Epithelial cell of proximal tubule (primary cell): Measurements from ENCODE around the gene CELF4. TPM values are rescaled to one million over a fixed set of nuclear protein-coding genes. Genes with fewer than 3 reads are reported as not detected.

Source experiments
- DNase-seq: peaks from one replicate; pipeline ENCODE4 v3.0.0-alpha.2; 2011; ENCODE audit warnings: low read depth
- H3K4me3 ChIP-seq: 2 replicates; pipeline ENCODE4 v1.5.1; 2011; ENCODE audit warnings: low read depth, mild to moderate bottlenecking, low read length
- total RNA-seq: library from RNA; depleted of rRNA; stranded (reverse); fragments of >200 nt; gene quantifications from 2 replicates; pipeline ENCODE4 v1.2.3, GENCODE V29; 2015
- TF ChIP-seq, protein P1 (sequence below): conservative IDR thresholded peaks from 2 replicates; pipeline ENCODE4 v1.5.1; 2012; ENCODE audit warnings: low read depth, mild to moderate bottlenecking, low read length

CELF4 gene
- total RNA-seq, 1 donor from 2014 or later = not detected

DNA sequence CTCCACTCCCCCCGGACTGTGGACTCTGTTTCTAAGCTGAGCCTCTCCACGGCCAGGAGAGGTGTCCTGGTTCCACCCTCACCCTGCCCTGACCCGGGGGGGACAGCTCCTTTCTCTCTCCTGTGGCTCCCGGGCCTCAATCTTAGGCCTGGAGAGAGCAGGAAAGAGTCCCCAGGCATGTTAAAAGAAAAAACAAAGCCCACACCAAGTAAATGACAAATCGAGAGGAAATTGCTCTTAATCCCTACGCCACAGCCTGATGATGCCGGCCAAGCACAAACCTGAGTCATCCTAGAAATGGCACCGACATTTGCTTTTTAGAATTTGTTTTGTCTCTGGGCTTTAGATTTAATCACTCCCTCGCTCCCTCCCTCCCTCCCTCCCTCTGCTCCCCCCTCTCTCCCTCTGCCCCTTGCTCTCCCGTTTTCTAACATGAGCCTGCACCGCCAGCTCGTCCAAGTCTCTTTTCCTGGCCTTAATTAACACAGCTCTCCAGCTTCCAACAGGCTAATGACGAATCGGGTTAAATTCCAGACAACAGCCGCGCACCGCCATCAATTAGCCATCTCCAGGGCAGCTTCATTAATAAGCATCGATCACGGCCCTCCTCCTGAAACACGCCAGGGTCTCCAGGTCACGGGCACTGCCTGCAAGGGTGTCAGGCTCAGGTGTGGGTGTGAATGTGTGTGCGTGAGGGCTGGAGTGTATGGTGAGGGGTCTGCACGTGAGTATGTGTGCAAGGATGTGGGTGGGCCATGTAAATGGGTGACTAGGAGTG, 230.8 kb downstream of the CELF4 start:
- TF ChIP-seq, protein P1, sequence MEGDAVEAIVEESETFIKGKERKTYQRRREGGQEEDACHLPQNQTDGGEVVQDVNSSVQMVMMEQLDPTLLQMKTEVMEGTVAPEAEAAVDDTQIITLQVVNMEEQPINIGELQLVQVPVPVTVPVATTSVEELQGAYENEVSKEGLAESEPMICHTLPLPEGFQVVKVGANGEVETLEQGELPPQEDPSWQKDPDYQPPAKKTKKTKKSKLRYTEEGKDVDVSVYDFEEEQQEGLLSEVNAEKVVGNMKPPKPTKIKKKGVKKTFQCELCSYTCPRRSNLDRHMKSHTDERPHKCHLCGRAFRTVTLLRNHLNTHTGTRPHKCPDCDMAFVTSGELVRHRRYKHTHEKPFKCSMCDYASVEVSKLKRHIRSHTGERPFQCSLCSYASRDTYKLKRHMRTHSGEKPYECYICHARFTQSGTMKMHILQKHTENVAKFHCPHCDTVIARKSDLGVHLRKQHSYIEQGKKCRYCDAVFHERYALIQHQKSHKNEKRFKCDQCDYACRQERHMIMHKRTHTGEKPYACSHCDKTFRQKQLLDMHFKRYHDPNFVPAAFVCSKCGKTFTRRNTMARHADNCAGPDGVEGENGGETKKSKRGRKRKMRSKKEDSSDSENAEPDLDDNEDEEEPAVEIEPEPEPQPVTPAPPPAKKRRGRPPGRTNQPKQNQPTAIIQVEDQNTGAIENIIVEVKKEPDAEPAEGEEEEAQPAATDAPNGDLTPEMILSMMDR = no peak
- no peak for DNase-seq
- H3K4me3 ChIP-seq = no peak overlapping the region

DNA sequence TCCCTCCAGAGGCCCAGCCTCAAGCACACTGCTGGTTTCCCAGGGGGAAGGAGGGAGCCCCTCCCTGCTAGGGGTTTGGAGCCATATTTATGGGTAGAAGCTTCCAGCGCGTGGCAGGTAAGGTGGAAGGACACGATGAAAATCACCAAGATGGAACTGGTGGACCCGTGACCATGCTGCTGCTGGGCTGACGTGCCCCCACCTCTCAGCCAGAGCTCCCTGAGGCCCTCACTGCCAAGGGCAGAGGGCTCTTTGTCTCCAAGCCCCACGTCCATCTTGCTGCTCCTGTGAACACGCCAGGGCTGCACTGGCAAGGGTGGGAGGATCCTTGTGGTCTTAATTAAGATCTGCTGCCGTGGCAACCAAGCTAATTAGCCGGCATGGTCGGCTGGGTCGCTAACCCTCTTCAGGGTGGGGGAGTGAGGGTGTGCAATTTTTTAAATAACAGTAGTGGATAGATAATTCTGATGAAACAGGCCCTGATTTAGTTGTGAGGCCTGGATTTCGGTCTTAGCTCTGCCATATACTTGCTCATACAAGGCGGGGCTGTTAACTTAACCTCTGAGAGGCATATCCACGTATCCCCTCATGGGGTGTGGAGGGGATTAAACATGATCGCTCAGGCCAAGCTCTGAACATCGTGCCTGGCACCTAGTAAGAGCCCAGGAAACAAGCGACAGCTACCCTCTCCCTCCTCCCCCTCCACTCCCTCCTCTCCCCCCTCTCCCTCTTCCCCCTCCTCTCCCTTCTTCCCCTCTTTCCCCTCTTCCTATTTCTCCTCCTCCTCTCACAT, 232.8 kb downstream of the CELF4 start:
- TF ChIP-seq, protein P1 = no peak

DNA sequence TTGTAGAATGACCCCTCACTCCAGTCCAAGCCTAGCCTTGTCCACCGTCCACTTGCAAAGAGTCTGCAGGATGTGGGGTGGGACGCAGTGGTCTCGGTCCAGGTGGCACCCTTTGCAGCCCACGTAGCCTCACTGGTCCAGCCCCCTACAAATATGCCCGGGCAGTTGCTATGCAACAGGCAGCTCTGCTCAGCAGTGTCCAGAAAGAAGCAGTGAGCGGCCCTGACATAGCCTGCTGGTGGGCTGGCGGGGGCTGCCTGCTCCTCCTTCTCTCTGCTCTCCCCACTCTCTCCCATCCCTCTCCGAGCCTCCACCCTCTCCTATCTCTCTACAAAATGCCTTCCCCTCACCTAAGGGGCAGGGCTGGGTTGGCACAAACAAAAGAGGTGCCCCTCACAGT, 233.4 kb downstream of the CELF4 start:
- H3K4me3 ChIP-seq = no peak overlapping the region
- TF ChIP-seq, protein P1 = no peak
- no peak for DNase-seq

More for the DNA sequence above, 232.8 kb downstream of the CELF4 start:
- no peak for DNase-seq
- no peak overlapping the region for H3K4me3 ChIP-seq

DNA sequence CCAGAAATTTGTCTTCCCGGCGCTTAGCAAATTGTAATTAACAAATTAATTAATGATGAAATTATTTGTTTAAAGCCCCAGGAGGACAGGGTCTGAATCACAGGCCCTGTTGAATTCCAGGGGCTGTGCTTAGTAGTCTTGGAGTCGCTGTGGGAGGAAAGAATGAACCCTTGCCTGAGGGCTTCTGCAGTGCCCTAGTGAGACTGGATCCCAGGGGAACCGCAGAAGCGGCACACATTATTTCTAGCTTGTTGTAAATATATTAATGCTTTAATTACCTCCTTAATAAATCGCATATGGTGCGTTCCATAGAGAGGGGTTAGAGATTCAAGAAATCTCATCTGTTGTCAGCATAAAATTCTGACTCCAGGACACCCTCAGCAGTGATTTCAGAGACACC, 235.4 kb downstream of the CELF4 start:
- H3K4me3 ChIP-seq = no peak overlapping the region
- TF ChIP-seq, protein P1 = no peak
- no peak for DNase-seq

DNA sequence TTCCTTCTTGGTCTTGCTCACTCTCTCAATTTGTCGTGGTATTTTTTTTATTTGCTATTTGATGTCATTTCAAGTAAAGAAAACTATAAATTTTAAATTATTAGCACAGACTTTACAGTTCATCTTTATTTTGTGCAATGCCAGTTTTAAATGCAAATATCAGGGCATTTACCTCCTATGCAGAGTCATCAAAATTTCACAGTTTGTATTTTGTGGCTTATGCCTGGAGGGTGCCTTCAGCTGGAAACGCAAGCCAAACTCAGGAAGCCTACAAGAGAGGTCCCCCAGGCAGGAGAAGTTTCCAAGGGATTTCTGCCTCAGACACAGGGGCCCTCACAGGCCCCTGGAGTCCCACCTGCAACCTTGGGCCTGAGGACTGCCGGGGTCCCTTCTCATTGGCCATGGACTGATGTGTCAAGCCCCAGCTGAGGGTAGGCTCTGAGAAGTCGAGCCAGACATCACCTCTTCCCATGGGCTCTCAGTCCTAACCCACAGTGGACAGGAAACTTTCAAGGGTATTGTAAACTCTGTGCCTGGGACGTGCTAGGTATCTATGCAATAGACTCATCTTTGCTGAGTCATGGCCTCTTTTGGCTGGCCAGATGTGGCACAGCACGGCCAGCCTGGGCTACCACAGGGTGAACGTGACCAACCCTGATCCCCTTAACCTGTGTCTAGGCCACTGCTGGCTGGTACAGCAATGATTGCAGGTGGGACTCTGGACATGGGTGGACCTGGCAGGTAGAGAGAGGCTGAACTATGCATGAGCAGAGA, 236.5 kb downstream of the CELF4 start:
- no peak overlapping the region for H3K4me3 ChIP-seq
- no peak for DNase-seq
- TF ChIP-seq, protein P1 = no peak

DNA sequence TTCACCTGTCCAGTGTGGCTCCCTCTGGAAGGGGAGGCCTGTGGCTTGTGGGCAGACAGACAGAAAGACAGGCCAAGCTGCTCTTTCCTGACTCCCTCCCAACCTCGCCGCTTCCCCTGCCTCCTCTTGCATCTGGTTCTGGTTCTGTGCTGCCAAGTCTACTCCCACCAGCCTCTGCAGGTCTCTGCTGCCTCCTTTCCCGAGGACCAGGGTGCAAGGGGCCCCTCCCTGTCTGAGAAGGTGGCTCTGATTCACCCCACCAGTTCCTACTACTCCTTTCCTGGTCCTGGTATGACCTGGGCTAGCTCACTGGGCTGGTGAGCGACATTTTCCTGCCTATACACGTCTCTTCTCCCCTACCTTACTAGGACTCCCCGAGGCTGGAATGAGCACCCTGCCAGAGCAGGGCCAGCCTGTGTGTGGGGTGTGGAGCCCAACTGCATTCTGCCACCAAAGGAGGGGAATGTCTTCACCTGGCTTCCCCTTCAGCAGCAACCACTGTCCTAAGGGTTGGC, 238.5 kb downstream of the CELF4 start:
- TF ChIP-seq, protein P1 = no peak
- no peak overlapping the region for H3K4me3 ChIP-seq
- no peak for DNase-seq
